ENCODE data around the gene WBP1L.

DNA sequence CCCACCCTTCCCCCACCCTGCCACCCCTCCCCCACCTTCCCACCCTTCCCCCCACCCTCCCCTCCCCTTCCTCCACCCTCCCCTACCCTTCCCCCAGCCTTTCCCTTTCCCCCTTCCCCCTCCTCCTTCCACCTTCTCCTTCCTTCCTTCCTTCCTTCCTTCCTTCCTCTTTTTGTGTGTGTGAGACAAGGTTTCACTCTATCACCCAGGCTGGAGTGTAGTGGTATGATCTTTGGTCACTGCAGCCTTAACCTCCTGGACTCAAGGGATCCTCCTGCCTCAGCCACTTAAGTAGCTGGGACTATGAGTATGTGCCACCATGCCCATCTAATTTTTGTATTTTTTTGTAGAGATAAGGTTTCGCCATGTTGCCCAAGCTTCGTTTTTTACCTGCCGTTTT is 58.2 kb downstream of the WBP1L start:
- TF ChIP-seq POLR2A (IDR thresholded peaks at IDR 0.05; ENCODE audit: low read depth, low read length) (no peak), TAF1 (IDR thresholded peaks at IDR 0.05; ENCODE audit: borderline replicate concordance, low read depth, low read length) (no peak), POLR2AphosphoS5 (IDR thresholded peaks at IDR 0.05; ENCODE audit: low read depth, low read length) (no peak)

Data from GM12892 (cell line).